NCI-H1105 (cell line): Measurements from ENCODE around the gene TBC1D5.
"Not testable (repeated sequence)": the region's sequence is repeated elsewhere in the genome, so short reads cannot be mapped to it uniquely, and the experiment has no call there.

ENCODE experiments used
- DNase-seq: peaks from one replicate; lab custom pipeline; 2025; lab: John Stamatoyannopoulos, UW

The TBC1D5 gene

GRCh38 chr3:17407576-17407975 lies 334.9 kb downstream of the TBC1D5 start:
- DNase-seq = no peak

GRCh38 chr3:17404548-17404947 lies 337.9 kb downstream of the TBC1D5 start:
- no peak for DNase-seq

- DNase-seq = no peak
These were observed 340.0 kb downstream of the TBC1D5 start for GRCh38 chr3:17402442-17402841.

- DNase-seq = no peak
These were observed 340.5 kb downstream of the TBC1D5 start for GRCh38 chr3:17401912-17402311.

- no peak for DNase-seq
These were observed 342.8 kb downstream of the TBC1D5 start for GRCh38 chr3:17399586-17399985.

- DNase-seq = no peak
These were observed 343.4 kb downstream of the TBC1D5 start for GRCh38 chr3:17398959-17399551.

- no peak for DNase-seq
These were observed 346.4 kb downstream of the TBC1D5 start for GRCh38 chr3:17396036-17396435.

- DNase-seq = no peak
These were observed 347.8 kb downstream of the TBC1D5 start for GRCh38 chr3:17394541-17395155.

GRCh38 chr3:17392516-17392915 lies 349.9 kb downstream of the TBC1D5 start:
- not testable (repeated sequence) for DNase-seq

GRCh38 chr3:17390785-17391184 lies 351.6 kb downstream of the TBC1D5 start:
- no peak for DNase-seq

GRCh38 chr3:17387108-17387507 lies 355.3 kb downstream of the TBC1D5 start:
- DNase-seq = no peak

- DNase-seq = no peak
These were observed 356.0 kb downstream of the TBC1D5 start for GRCh38 chr3:17386432-17386831.

GRCh38 chr3:17384567-17385296 lies 357.7 kb downstream of the TBC1D5 start:
- DNase-seq = no peak

- DNase-seq = no peak
These were observed 369.1 kb downstream of the TBC1D5 start for GRCh38 chr3:17373304-17373703.

- DNase-seq = no peak
These were observed 369.8 kb downstream of the TBC1D5 start for GRCh38 chr3:17372362-17373210.

GRCh38 chr3:17369973-17370372 lies 372.5 kb downstream of the TBC1D5 start:
- DNase-seq = no peak

- no peak for DNase-seq
These were observed 375.3 kb downstream of the TBC1D5 start for GRCh38 chr3:17367171-17367570.

GRCh38 chr3:17360991-17361390 lies 381.4 kb downstream of the TBC1D5 start:
- DNase-seq = no peak

GRCh38 chr3:17359911-17360310 lies 382.5 kb downstream of the TBC1D5 start:
- DNase-seq = no peak

- no peak for DNase-seq
These were observed 385.3 kb downstream of the TBC1D5 start for GRCh38 chr3:17357035-17357710.

- DNase-seq = no peak
These were observed 385.8 kb downstream of the TBC1D5 start for GRCh38 chr3:17356585-17356984.

GRCh38 chr3:17355591-17355990 lies 386.8 kb downstream of the TBC1D5 start:
- DNase-seq = no peak
